ENCODE data around the gene GULP1.

- TF ChIP-seq POLR2A (IDR thresholded peaks at IDR 0.05; ENCODE audit: low read depth, low read length) (no peak), PAX5 (IDR thresholded peaks at IDR 0.05; ENCODE audit: insufficient read depth, low read length, severe bottlenecking) (no peak), POLR2AphosphoS5 (IDR thresholded peaks at IDR 0.05; ENCODE audit: low read depth, low read length) (no peak), TAF1 (IDR thresholded peaks at IDR 0.05; ENCODE audit: low read depth, low read length) (no peak)
Observed at GRCh38 chr2:188456114-188456909, 164.6 kb downstream of the GULP1 start.

All from GM12891 (cell line).